Measurements from ENCODE around the gene SUCNR1. TPM values are rescaled to one million over a fixed set of nuclear protein-coding genes. Genes with fewer than 3 reads are reported as not detected.
A peak's percentile ranks its signal among the peaks of the same experiment; 100 is the strongest.

The SUCNR1 gene
- total and polyA plus RNA-seq, 2 of the 4 experiments (the other 2 are of a cell fraction), result not detected

DNA sequence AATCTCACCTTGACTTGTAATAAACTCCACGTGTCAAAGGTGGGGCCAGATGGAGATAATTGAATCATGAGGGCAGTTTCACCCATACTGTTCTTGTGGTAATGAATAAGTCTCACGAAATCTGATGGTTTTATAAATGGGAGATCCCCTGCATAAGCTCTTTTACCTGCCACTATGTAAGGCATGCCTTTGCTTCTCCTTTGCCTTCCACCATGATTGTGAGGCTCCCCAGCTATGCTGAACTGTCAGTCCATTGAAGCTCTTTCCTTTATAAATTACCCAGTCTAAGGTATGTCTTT is 45.5 kb downstream of the SUCNR1 start:
- no peak for TF ChIP-seq RCOR1 (IDR thresholded peaks at IDR 0.05; ENCODE audit: insufficient replicate concordance, low read length)
- TF ChIP-seq CEBPB (IDR thresholded peaks at IDR 0.05; ENCODE audit: low read depth, low read length), result no peak
- TF ChIP-seq RAD21 (IDR thresholded peaks at IDR 0.05; ENCODE audit: low read length), result no peak
- TF ChIP-seq CTCF (conservative IDR thresholded peaks at IDR 0.05; ENCODE audit: low read depth, low read length), result no peak
- no peak for TF ChIP-seq MAFK (IDR thresholded peaks at IDR 0.05; ENCODE audit: low read depth, low read length)
- no peak for TF ChIP-seq CHD1 (IDR thresholded peaks at IDR 0.05; ENCODE audit: low read depth, low read length)
- no peak for TF ChIP-seq MXI1 (IDR thresholded peaks at IDR 0.05; ENCODE audit: borderline replicate concordance, low read depth, low read length)
- TF ChIP-seq FOS (IDR thresholded peaks at IDR 0.05; ENCODE audit: low read depth, low read length), result no peak
- TF ChIP-seq SMC3 (IDR thresholded peaks at IDR 0.05; ENCODE audit: low read depth, low read length), result no peak
- TF ChIP-seq MAZ (IDR thresholded peaks at IDR 0.05; ENCODE audit: borderline replicate concordance, low read depth, low read length), result no peak
- TF ChIP-seq BHLHE40 (IDR thresholded peaks at IDR 0.05; ENCODE audit: low read depth, low read length), result no peak
- TF ChIP-seq POLR2A (IDR thresholded peaks at IDR 0.05; ENCODE audit: low read depth, low read length), result no peak
- TF ChIP-seq, protein P1, sequence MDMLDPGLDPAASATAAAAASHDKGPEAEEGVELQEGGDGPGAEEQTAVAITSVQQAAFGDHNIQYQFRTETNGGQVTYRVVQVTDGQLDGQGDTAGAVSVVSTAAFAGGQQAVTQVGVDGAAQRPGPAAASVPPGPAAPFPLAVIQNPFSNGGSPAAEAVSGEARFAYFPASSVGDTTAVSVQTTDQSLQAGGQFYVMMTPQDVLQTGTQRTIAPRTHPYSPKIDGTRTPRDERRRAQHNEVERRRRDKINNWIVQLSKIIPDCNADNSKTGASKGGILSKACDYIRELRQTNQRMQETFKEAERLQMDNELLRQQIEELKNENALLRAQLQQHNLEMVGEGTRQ (IDR thresholded peaks at IDR 0.05; ENCODE audit: low read depth, low read length), result no peak
- no peak for TF ChIP-seq ELK1 (IDR thresholded peaks at IDR 0.05; ENCODE audit: borderline replicate concordance, low read depth, low read length)
- Histone ChIP-seq H4K5ac (ENCODE audit: low read depth, low read length) (no peak overlapping the region), H2BK120ac (ENCODE audit: low read depth, low read length) (0 out of 2 replicates have a peak overlapping the region, but pooled peaks have one; percentile 22), H2AK9ac (replicated peaks; ENCODE audit: low read depth, low read length, poor library complexity) (no peak overlapping the region), H3K79me1 (ENCODE audit: low read depth in 1 of 2, low read length in 2 of 2) (no peaks in the 10 kb centered on the region), H3K9ac (ENCODE audit: low read depth, low read length) (no peak overlapping the region), H4K20me1 (ENCODE audit: insufficient read depth, low read length) (no peaks in the 10 kb centered on the region), H3K23ac (ENCODE audit: low read depth, low read length) (no peak overlapping the region), H3K4me1 (ENCODE audit: control insufficient read depth, insufficient read depth, low read length) (peaks cover 2% of the 10 kb centered on the region; the same call in 1 of the 2 replicates), H3K9me3 (ENCODE audit: control insufficient read depth, insufficient read depth, low read length) (peaks cover 3% of the 10 kb centered on the region; the same call in 1 of the 2 replicates), H3K27ac (ENCODE audit: insufficient read depth, low read length) (no peak overlapping the region), H2BK15ac (ENCODE audit: low read depth, low read length) (peak overlapping the region; percentile 52; the same call in 1 of the 3 replicates), H3K4ac (ENCODE audit: low read depth, low read length) (no peak overlapping the region), H3K14ac (replicated peaks; ENCODE audit: low read depth, low read length) (no peak overlapping the region), H2BK5ac (ENCODE audit: low read depth, low read length, poor library complexity, severe bottlenecking) (no peak overlapping the region), H3K36me3 (ENCODE audit: control insufficient read depth, insufficient read depth, low read length) (no peaks in the 10 kb centered on the region), H3K4me3 (ENCODE audit: insufficient read depth, low read depth, low read length) (no peak overlapping the region), H3K56ac (ENCODE audit: extremely low read depth, insufficient read depth, low read length) (no peak overlapping the region), H3K18ac (ENCODE audit: low read depth, low read length) (no peak overlapping the region), H2AFZ (replicated peaks; ENCODE audit: low read length, poor library complexity) (no peak overlapping the region), H2AK5ac (ENCODE audit: low read depth, low read length) (0 out of 2 replicates have a peak overlapping the region, but pooled peaks have one; percentile 20), H3K4me2 (ENCODE audit: low read depth, low read length) (no peak overlapping the region), H3K27me3 (ENCODE audit: control insufficient read depth, insufficient read depth, low read length) (no peaks in the 10 kb centered on the region), H4K91ac (ENCODE audit: insufficient read depth, low read depth, low read length) (no peak overlapping the region), H4K8ac (ENCODE audit: low read depth in 2 of 2, low read length in 2 of 2) (no peak overlapping the region), H2BK20ac (ENCODE audit: low read depth, low read length) (peak overlapping the region; percentile 14), H3K9me1 (ENCODE audit: insufficient read depth, low read length) (no peaks in the 10 kb centered on the region)
- ChIA-PET POLR2A (ENCODE audit: unreplicated experiment) (no interaction called here), CTCF (interaction anchor here (0.7 to 2.0 kb wide), 4 partner anchors 14 to 481 kb away, joined by 4 to 9 read pairs (median 4); no protein-coding TSS in a partner anchor)
- BruUV-seq (replicated peaks), result no TSS peak
- DNase-seq, result no peak
- dilution Hi-C loops (cut with HindIII; ENCODE audit: low sequenced_read_pairs, unreplicated experiment), result no loop called here
- in situ Hi-C loops (cut with MboI; ENCODE audit: low sequenced_read_pairs), result loop anchor here (5.0 kb wide), 1 partner anchor 627 kb away; no protein-coding TSS in a partner anchor
- no peak for ATAC-seq (ENCODE audit: low read depth)
- intact Hi-C loops (cut with micrococcal nuclease), result loop anchor here (2.0 to 5.0 kb wide), 4 partner anchors 450 to 692 kb away; no protein-coding TSS in a partner anchor
- WGBS, 2 experiments (ENCODE audit: extremely low coverage in 2 of 2, insufficient read length in 1 of 2), result no CpG with 5 or more reads among the region's 2 CpGs

All from IMR-90 (cell line).